Activated CD8-positive, alpha-beta T cell treated with anti-CD3 and anti-CD28 coated beads, Interleukin-2, amount 10 ng/mL, durations not matched to agents 7 days and 5 days (primary cell): ENCODE data around the gene PPP2R5D. TPM values are rescaled to one million over a fixed set of nuclear protein-coding genes. Genes with fewer than 3 reads are reported as not detected.

Experiments
- ATAC-seq: fragments of 150-1000 bp; cut with Tn5 transposase; one replicate; pipeline ENCODE4 v1.10.0; 2021; ENCODE audit warnings: moderate library complexity
- CTCF ChIA-PET: fragments of 350-600 bp; sonication (Branson Sonifier 250); formaldehyde crosslinking; loops from one replicate; lab custom pipeline; 2021; ENCODE audit warnings: antibody characterized with exemption; lab: Charles Lee
- POLR2A ChIA-PET: fragments of 350-600 bp; sonication (Branson Sonifier 250); formaldehyde crosslinking; loops from one replicate; lab custom pipeline; 2021; ENCODE audit warnings: antibody characterized with exemption; lab: Charles Lee
- DNase-seq: peaks from one replicate; pipeline ENCODE4 v3.0.0-alpha.2; 2020
- H3K27ac Mint-ChIP-seq: one replicate; pipeline ENCODE4 v1.8.0; 2021; ENCODE audit warnings: mild to moderate bottlenecking, mixed read lengths
- H3K27me3 Mint-ChIP-seq: one replicate; pipeline ENCODE4 v1.8.0; 2021; ENCODE audit warnings: low read depth, mixed read lengths
- H3K36me3 Mint-ChIP-seq: one replicate; pipeline ENCODE4 v1.8.0; 2021; ENCODE audit warnings: low read depth, mixed read lengths
- H3K4me1 Mint-ChIP-seq: one replicate; pipeline ENCODE4 v1.8.0; 2021; ENCODE audit warnings: low read depth, mixed read lengths
- H3K4me3 Mint-ChIP-seq: one replicate; pipeline ENCODE4 v1.8.0; 2021; ENCODE audit warnings: mild to moderate bottlenecking, mixed read lengths
- H3K9me3 Mint-ChIP-seq: one replicate; pipeline ENCODE4 v1.8.0; 2022; ENCODE audit warnings: mixed read lengths; ENCODE audit not compliant: insufficient read depth
- total RNA-seq, 2 experiments: library from RNA; stranded (reverse); gene quantifications; one replicate each; pipeline ENCODE4 v1.2.3, GENCODE V29; 2021

Gene PPP2R5D
- total RNA-seq, 2 experiments from 2014 or later, result 63.1 to 66.5 TPM

DNA sequence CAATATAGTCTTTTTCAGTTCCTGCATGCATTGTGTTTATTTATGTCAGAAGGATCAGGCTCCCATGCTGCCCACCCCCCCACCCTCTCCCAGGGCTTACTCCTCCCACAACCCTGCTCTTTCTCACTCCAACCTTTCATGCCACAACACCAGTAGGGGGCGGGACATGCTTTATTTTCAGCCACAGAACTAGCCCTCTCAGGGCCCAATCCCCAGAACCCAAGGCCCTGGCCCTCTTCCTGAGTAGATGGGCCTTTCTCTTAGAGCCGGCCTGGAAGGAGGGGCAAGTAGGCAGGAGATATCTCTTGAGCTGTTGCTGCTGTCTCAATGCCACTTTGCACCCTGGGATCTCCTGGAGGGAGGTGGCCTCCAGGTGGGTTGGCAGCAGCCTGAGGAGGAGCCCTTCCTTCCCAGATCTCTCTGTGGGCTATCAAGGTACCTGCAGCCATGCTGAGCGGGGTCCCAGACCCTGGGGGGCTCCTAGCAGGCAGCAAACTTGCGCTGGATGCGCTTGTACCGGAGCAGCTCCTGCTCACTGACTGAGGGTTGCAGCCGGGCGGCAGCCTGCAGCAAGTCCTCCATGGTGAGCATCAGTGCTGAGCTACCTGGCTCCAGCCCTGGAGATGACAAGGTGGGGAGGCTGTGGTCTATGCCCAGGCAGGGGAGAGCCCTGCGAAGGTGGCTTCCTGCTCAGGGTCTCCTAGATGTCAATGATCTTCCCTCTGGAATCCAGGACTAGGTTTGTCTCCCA is 20.3 kb upstream of the PPP2R5D start:
- Mint-ChIP-seq H3K4me3 (no peak overlapping the region), H3K36me3 (peaks cover 8% of the 10 kb centered on the region), H3K9me3 (no peaks in the 10 kb centered on the region), H3K4me1 (peaks cover 15% of the 10 kb centered on the region), H3K27me3 (peaks cover 4% of the 10 kb centered on the region), H3K27ac (no peak overlapping the region)
- ATAC-seq (peak; percentile 56), DNase-seq (peak; percentile 67)
- ChIA-PET POLR2A (interaction anchor here (1.2 to 2.5 kb wide), 3 partner anchors 14 to 34 kb away, joined by 3 to 6 read pairs (median 5); partner anchors contain the start of genes CNPY3 and PEX6), CTCF (interaction anchor here (1.0 to 2.4 kb wide), 4 partner anchors 14 to 179 kb away, joined by 3 to 12 read pairs (median 4); partner anchors contain the start of genes PEX6 and PPP2R5D)

DNA sequence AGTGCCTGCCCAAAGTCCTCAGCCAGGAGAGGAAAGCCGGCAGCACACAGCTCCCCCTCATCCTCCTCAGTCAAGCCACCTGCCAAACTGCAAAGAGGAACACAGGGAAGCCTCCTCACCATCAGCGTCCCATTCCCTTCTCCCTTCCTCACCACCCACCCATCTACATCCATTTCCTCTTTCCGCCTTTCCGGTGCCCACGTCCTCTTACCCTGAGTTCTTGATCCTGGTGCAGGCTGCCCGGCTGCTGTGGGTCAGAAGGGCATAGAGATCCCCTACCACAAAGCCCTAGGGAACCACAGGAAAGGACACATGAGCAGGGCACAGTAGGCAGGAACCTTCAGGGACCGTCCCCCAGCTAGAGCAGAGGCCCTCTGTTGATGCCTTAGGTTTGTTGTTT is 17.8 kb upstream of the PPP2R5D start:
- Mint-ChIP-seq H3K27ac (no peak overlapping the region), H3K4me1 (peaks cover 5% of the 10 kb centered on the region), H3K36me3 (peaks cover 8% of the 10 kb centered on the region), H3K27me3 (no peaks in the 10 kb centered on the region), H3K9me3 (no peaks in the 10 kb centered on the region), H3K4me3 (no peak overlapping the region)
- ATAC-seq, result no peak
- CTCF ChIA-PET, result no interaction called here
- POLR2A ChIA-PET, result interaction anchor here (0.8 kb wide), 1 partner anchor 27 kb away, joined by 3 read pairs; no protein-coding TSS in a partner anchor
- no peak for DNase-seq

- CTCF ChIA-PET, result no interaction called here
- POLR2A ChIA-PET, result interaction anchor here (0.6 kb wide), 1 partner anchor 369 kb away, joined by 3 read pairs; no protein-coding TSS in a partner anchor
Observed at GRCh38 chr6:42967228-42967627, 17.1 kb upstream of the PPP2R5D start.

GRCh38 chr6:42968126-42968701 is 16.2 kb upstream of the PPP2R5D start:
- Mint-ChIP-seq H3K4me1 (peaks cover 7% of the 10 kb centered on the region), H3K27me3 (no peaks in the 10 kb centered on the region), H3K4me3 (no peak overlapping the region), H3K9me3 (no peaks in the 10 kb centered on the region), H3K36me3 (peaks cover 3% of the 10 kb centered on the region), H3K27ac (peak overlapping the region; percentile 30)
- DNase-seq (no peak), ATAC-seq (no peak)
- CTCF ChIA-PET, result no interaction called here
- POLR2A ChIA-PET, result interaction anchor here (0.6 kb wide), 1 partner anchor 370 kb away, joined by 3 read pairs; no protein-coding TSS in a partner anchor

More at GRCh38 chr6:42967228-42967627, 17.1 kb upstream of the PPP2R5D start:
- H3K36me3 Mint-ChIP-seq, result peaks cover 6% of the 10 kb centered on the region
- ATAC-seq (no peak), DNase-seq (no peak)
- H3K4me3 Mint-ChIP-seq, result no peak overlapping the region
- H3K4me1 Mint-ChIP-seq, result peaks cover 7% of the 10 kb centered on the region
- H3K27me3 Mint-ChIP-seq, result no peaks in the 10 kb centered on the region
- no peaks in the 10 kb centered on the region for H3K9me3 Mint-ChIP-seq
- no peak overlapping the region for H3K27ac Mint-ChIP-seq

DNA sequence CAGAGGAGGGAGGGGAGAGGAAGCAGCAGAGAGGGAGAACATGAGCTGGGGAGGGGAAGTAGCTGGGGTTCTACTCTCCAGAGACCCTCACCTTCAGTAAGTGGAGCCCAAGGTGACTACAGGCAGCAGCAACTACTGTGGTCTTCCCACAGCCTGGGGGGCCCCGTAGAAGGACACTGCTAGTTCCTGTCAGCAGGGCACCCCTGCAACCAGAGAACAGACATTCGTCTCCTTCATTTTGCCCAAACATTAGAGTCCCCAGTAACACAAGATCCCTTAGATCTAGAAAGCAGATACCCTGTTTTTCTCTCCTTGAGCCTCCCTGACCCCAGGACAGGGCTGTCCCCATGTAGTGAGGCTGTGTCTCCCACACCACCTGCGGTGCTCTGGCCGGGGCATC is 15.6 kb upstream of the PPP2R5D start:
- DNase-seq (no peak), ATAC-seq (no peak)
- ChIA-PET POLR2A (no interaction called here), CTCF (no interaction called here)
- H3K27ac Mint-ChIP-seq, result peak overlapping the region; percentile 30
- no peaks in the 10 kb centered on the region for H3K9me3 Mint-ChIP-seq
- H3K27me3 Mint-ChIP-seq, result no peaks in the 10 kb centered on the region
- peaks cover 7% of the 10 kb centered on the region for H3K4me1 Mint-ChIP-seq
- H3K36me3 Mint-ChIP-seq, result peaks cover 5% of the 10 kb centered on the region
- H3K4me3 Mint-ChIP-seq, result no peak overlapping the region

- H3K4me1 Mint-ChIP-seq, result peaks cover 5% of the 10 kb centered on the region
- ATAC-seq (no peak), DNase-seq (no peak)
- ChIA-PET CTCF (no interaction called here), POLR2A (no interaction called here)
- H3K27me3 Mint-ChIP-seq, result no peaks in the 10 kb centered on the region
- no peak overlapping the region for H3K4me3 Mint-ChIP-seq
- no peaks in the 10 kb centered on the region for H3K9me3 Mint-ChIP-seq
- H3K36me3 Mint-ChIP-seq, result peaks cover 8% of the 10 kb centered on the region
- H3K27ac Mint-ChIP-seq, result no peak overlapping the region
Observed at GRCh38 chr6:42969431-42969830, 14.9 kb upstream of the PPP2R5D start.

DNA sequence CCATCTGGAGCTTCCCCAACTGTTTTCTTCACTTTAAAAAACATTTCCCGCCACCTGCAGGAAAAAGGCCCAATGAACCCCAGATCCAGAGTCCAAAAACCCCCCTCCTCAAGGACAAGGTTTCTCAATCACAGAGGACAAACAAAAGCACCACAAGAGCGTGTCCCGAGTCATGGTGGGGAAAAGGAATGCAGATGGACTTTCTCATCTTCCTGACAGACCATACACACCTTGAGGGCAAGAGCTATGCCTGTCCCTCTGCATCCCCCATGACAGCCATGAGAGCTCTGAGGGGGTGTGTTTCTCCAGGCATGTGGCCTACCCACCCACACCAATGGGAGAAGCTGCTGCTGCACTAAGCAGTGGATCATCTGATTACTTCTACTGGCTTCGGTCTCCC is 14.4 kb upstream of the PPP2R5D start:
- POLR2A ChIA-PET, result no interaction called here
- H3K4me3 Mint-ChIP-seq, result no peak overlapping the region
- no peaks in the 10 kb centered on the region for H3K27me3 Mint-ChIP-seq
- no peak overlapping the region for H3K27ac Mint-ChIP-seq
- peaks cover 5% of the 10 kb centered on the region for H3K36me3 Mint-ChIP-seq
- CTCF ChIA-PET, result no interaction called here
- H3K9me3 Mint-ChIP-seq, result no peaks in the 10 kb centered on the region
- peaks cover 5% of the 10 kb centered on the region for H3K4me1 Mint-ChIP-seq
- no peak for ATAC-seq
- no peak for DNase-seq

DNA sequence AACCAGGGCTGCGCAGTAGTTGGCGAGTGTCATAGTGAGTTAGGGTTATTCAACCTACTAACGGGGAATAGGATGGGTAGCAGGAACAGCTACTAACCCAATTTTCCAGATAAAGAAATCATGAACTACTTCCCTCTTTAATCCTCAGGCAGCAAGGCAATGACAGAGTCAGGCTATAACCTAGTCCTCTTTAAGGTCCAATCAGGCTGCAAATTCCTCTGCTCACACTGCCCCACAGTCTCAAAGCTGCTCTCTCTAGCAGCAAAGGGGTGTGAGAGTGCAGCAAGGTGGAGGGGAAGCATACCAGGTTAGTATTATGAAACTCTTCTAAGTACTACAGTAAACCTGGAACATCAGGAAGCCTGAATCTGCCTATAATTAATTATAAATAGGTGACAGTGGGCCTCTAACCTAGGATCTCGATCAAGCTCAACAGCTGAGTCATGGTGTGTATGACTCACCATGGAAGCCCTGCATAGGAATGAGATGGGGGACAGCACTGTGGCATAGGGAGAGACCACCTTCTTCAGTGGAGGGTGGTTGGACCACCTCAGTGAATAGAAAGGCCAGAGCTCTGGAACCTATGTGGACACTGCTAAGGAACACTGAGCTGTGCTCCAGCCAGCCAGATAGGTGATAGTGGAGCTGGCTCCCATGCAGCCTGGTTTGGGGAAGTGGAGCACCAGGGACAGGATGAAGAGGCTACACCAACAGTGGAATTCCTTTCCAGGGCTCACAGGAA is 13.3 kb upstream of the PPP2R5D start:
- DNase-seq (no peak), ATAC-seq (no peak)
- H3K4me1 Mint-ChIP-seq, result peaks cover 8% of the 10 kb centered on the region
- H3K36me3 Mint-ChIP-seq, result peaks cover 5% of the 10 kb centered on the region
- H3K27ac Mint-ChIP-seq, result no peak overlapping the region
- H3K27me3 Mint-ChIP-seq, result no peaks in the 10 kb centered on the region
- H3K4me3 Mint-ChIP-seq, result no peak overlapping the region
- ChIA-PET POLR2A (interaction anchor here (1.0 to 1.4 kb wide), 3 partner anchors 42 to 80 kb away, joined by 3 read pairs; partner anchors contain the start of genes CNPY3, KLHDC3 and MEA1), CTCF (interaction anchor here (1.0 to 1.3 kb wide), 2 partner anchors 11 to 37 kb away, joined by 3 to 4 read pairs; partner anchors contain the start of gene GNMT)
- H3K9me3 Mint-ChIP-seq, result no peaks in the 10 kb centered on the region

GRCh38 chr6:42971746-42972327 is 12.5 kb upstream of the PPP2R5D start:
- POLR2A ChIA-PET, result interaction anchor here (1.0 to 1.4 kb wide), 2 partner anchors 42 to 81 kb away, joined by 3 read pairs; partner anchors contain the start of genes KLHDC3 and MEA1
- H3K9me3 Mint-ChIP-seq, result no peaks in the 10 kb centered on the region
- H3K36me3 Mint-ChIP-seq, result peaks cover 8% of the 10 kb centered on the region
- no peaks in the 10 kb centered on the region for H3K27me3 Mint-ChIP-seq
- DNase-seq (no peak), ATAC-seq (no peak)
- H3K4me3 Mint-ChIP-seq, result no peak overlapping the region
- H3K27ac Mint-ChIP-seq, result no peak overlapping the region
- H3K4me1 Mint-ChIP-seq, result peaks cover 16% of the 10 kb centered on the region
- CTCF ChIA-PET, result interaction anchor here (1.0 to 1.3 kb wide), 2 partner anchors 12 to 37 kb away, joined by 3 to 4 read pairs; partner anchors contain the start of gene GNMT

- no peaks in the 10 kb centered on the region for H3K9me3 Mint-ChIP-seq
- CTCF ChIA-PET, result no interaction called here
- ATAC-seq, result no peak
- H3K4me1 Mint-ChIP-seq, result peaks cover 21% of the 10 kb centered on the region
- POLR2A ChIA-PET, result interaction anchor here (0.7 to 2.3 kb wide), 4 partner anchors 8 to 60 kb away, joined by 3 to 9 read pairs (median 3); partner anchors contain the start of gene PPP2R5D
- H3K27ac Mint-ChIP-seq, result no peak overlapping the region
- H3K36me3 Mint-ChIP-seq, result peaks cover 20% of the 10 kb centered on the region
- DNase-seq, result no peak
- H3K4me3 Mint-ChIP-seq, result no peak overlapping the region
- H3K27me3 Mint-ChIP-seq, result no peaks in the 10 kb centered on the region
Observed at GRCh38 chr6:42973926-42974325, 10.4 kb upstream of the PPP2R5D start.

GRCh38 chr6:42974919-42975505 is 9.4 kb upstream of the PPP2R5D start:
- Mint-ChIP-seq H3K4me1 (peaks cover 30% of the 10 kb centered on the region), H3K36me3 (peaks cover 20% of the 10 kb centered on the region), H3K27ac (no peak overlapping the region), H3K4me3 (no peak overlapping the region), H3K27me3 (no peaks in the 10 kb centered on the region), H3K9me3 (no peaks in the 10 kb centered on the region)
- ATAC-seq, result no peak
- POLR2A ChIA-PET, result interaction anchor here (2.3 kb wide), 1 partner anchor 9 kb away, joined by 9 read pairs; the partner anchor contains the start of gene PPP2R5D
- CTCF ChIA-PET, result no interaction called here
- DNase-seq, result no peak
